ENCODE results near the gene HPS5.

GRCh38 chr11:18230859-18231258 is 91.1 kb downstream of the HPS5 start:
- TF ChIP-seq EP300 (IDR thresholded peaks at IDR 0.05): no peak
- no peak for TF ChIP-seq POLR2A (IDR thresholded peaks at IDR 0.05)
- TF ChIP-seq CTCF (IDR thresholded peaks at IDR 0.05): no peak

Data from gastroesophageal sphincter (tissue), 3 donors.